Activated CD8-positive, alpha-beta T cell treated with anti-CD3 and anti-CD28 coated beads for 36 hours (primary cell): ENCODE data around the gene FAM120B. TPM values are rescaled to one million over a fixed set of nuclear protein-coding genes. Genes with fewer than 3 reads are reported as not detected.

Experiments
- ATAC-seq: fragments of 200-7000 bp; cut with Tn5 transposase; one replicate; pipeline ENCODE4 v1.10.0; 2021; ENCODE audit warnings: mild to moderate bottlenecking, moderate library complexity
- CTCF ChIA-PET: fragments of 350-600 bp; sonication (Branson Sonifier 250); formaldehyde crosslinking; loops from one replicate; lab custom pipeline; 2021; ENCODE audit warnings: antibody characterized with exemption; lab: Charles Lee
- POLR2A ChIA-PET: fragments of 350-600 bp; sonication (Branson Sonifier 250); formaldehyde crosslinking; loops from one replicate; lab custom pipeline; 2021; ENCODE audit warnings: antibody characterized with exemption; lab: Charles Lee
- DNase-seq: peaks from one replicate; pipeline ENCODE4 v3.0.0-alpha.2; 2020
- H3K27ac Mint-ChIP-seq: one replicate; pipeline ENCODE4 v1.8.0; 2021; ENCODE audit warnings: mild to moderate bottlenecking, mixed read lengths
- H3K27me3 Mint-ChIP-seq: one replicate; pipeline ENCODE4 v1.8.0; 2021; ENCODE audit warnings: mixed read lengths
- H3K36me3 Mint-ChIP-seq: one replicate; pipeline ENCODE4 v1.8.0; 2021; ENCODE audit warnings: low read depth, mixed read lengths
- H3K4me1 Mint-ChIP-seq: one replicate; pipeline ENCODE4 v1.8.0; 2021; ENCODE audit warnings: low read depth, mixed read lengths
- H3K4me3 Mint-ChIP-seq: one replicate; pipeline ENCODE4 v1.8.0; 2021; ENCODE audit warnings: mild to moderate bottlenecking, moderate library complexity, mixed read lengths
- H3K9me3 Mint-ChIP-seq: one replicate; pipeline ENCODE4 v1.8.0; 2021; ENCODE audit warnings: mixed read lengths
- CTCF ChIP-seq: fragments of 200-600 bp; IDR thresholded peaks from one replicate; pipeline ENCODE4 v1.8.0; 2022; ENCODE audit warnings: antibody characterized with exemption, mild to moderate bottlenecking
- intact Hi-C: fragments of 100-400 bp; cut with micrococcal nuclease; formaldehyde crosslinking; loops from one replicate; pipeline ENCODE4 v1.10.0; 2022
- total RNA-seq, 2 experiments: library from RNA; stranded (reverse); gene quantifications; one replicate each; pipeline ENCODE4 v1.2.3, GENCODE V29; 2021

Gene FAM120B
- total RNA-seq, 2 experiments from 2014 or later: 19.0 to 19.5 TPM

- Mint-ChIP-seq H3K36me3 (peaks cover 9% of the 10 kb centered on the region), H3K4me3 (peak overlapping the region; percentile 24), H3K27ac (peak overlapping the region; percentile 92), H3K27me3 (no peaks in the 10 kb centered on the region), H3K4me1 (peaks cover 29% of the 10 kb centered on the region), H3K9me3 (no peaks in the 10 kb centered on the region)
- ChIA-PET CTCF (no interaction called here), POLR2A (interaction anchor here (0.6 kb wide), 1 partner anchor 595 kb away, joined by 3 read pairs; no protein-coding TSS in a partner anchor)
- peak; percentile 43 for DNase-seq
- no peak for TF ChIP-seq CTCF
- intact Hi-C loops: no loop called here
- peak; percentile 73 for ATAC-seq
Measured at GRCh38 chr6:170378502-170378901, 71.9 kb downstream of the FAM120B start.

GRCh38 chr6:170381562-170381961, 75.0 kb downstream of the FAM120B start:
- Mint-ChIP-seq H3K4me1 (peaks cover 16% of the 10 kb centered on the region), H3K27ac (peak overlapping the region; percentile 18), H3K4me3 (no peak overlapping the region), H3K9me3 (no peaks in the 10 kb centered on the region), H3K27me3 (no peaks in the 10 kb centered on the region), H3K36me3 (peaks cover 4% of the 10 kb centered on the region)
- no peak for TF ChIP-seq CTCF
- intact Hi-C loops: no loop called here
- no peak for ATAC-seq
- POLR2A ChIA-PET: no interaction called here
- no peak for DNase-seq
- CTCF ChIA-PET: interaction anchor here (1.0 kb wide), 1 partner anchor 135 kb away, joined by 3 read pairs; no protein-coding TSS in a partner anchor

GRCh38 chr6:170383466-170384035, 77.0 kb downstream of the FAM120B start:
- H3K36me3 Mint-ChIP-seq: peaks cover 2% of the 10 kb centered on the region

GRCh38 chr6:170385506-170385905, 78.9 kb downstream of the FAM120B start:
- no peaks in the 10 kb centered on the region for H3K4me1 Mint-ChIP-seq
- POLR2A ChIA-PET: interaction anchor here (0.8 to 1.2 kb wide), 2 partner anchors 11 to 238 kb away, joined by 3 read pairs; no protein-coding TSS in a partner anchor
- CTCF ChIA-PET: interaction anchor here (0.7 kb wide), 1 partner anchor 8 kb away, joined by 3 read pairs; no protein-coding TSS in a partner anchor

More at GRCh38 chr6:170383466-170384035, 77.0 kb downstream of the FAM120B start:
- ChIA-PET POLR2A (no interaction called here), CTCF (no interaction called here)
- TF ChIP-seq CTCF: no peak
- peak overlapping the region; percentile 47 for H3K27ac Mint-ChIP-seq
- DNase-seq (no peak), ATAC-seq (no peak)
- H3K4me3 Mint-ChIP-seq: no peak overlapping the region
- intact Hi-C loops: no loop called here
- H3K4me1 Mint-ChIP-seq: peaks cover 6% of the 10 kb centered on the region
- H3K9me3 Mint-ChIP-seq: no peaks in the 10 kb centered on the region
- H3K27me3 Mint-ChIP-seq: no peaks in the 10 kb centered on the region

More at GRCh38 chr6:170385506-170385905, 78.9 kb downstream of the FAM120B start:
- Mint-ChIP-seq H3K27ac (no peak overlapping the region), H3K36me3 (peaks cover 10% of the 10 kb centered on the region), H3K4me3 (no peak overlapping the region), H3K9me3 (no peaks in the 10 kb centered on the region), H3K27me3 (no peaks in the 10 kb centered on the region)
- DNase-seq (no peak), ATAC-seq (no peak)
- intact Hi-C loops: no loop called here
- no peak for TF ChIP-seq CTCF
